ENCODE results near the gene SEMA6A. TPM values are rescaled to one million over a fixed set of nuclear protein-coding genes. Genes with fewer than 3 reads are reported as not detected.

SEMA6A gene
- total and polyA plus RNA-seq, 9 of the 15 experiments (the other 6 are each of a cell fraction or from before 2014, with no cell fraction given), result 0.04 to 0.42 (median 0.18) TPM; not detected in 5

DNA sequence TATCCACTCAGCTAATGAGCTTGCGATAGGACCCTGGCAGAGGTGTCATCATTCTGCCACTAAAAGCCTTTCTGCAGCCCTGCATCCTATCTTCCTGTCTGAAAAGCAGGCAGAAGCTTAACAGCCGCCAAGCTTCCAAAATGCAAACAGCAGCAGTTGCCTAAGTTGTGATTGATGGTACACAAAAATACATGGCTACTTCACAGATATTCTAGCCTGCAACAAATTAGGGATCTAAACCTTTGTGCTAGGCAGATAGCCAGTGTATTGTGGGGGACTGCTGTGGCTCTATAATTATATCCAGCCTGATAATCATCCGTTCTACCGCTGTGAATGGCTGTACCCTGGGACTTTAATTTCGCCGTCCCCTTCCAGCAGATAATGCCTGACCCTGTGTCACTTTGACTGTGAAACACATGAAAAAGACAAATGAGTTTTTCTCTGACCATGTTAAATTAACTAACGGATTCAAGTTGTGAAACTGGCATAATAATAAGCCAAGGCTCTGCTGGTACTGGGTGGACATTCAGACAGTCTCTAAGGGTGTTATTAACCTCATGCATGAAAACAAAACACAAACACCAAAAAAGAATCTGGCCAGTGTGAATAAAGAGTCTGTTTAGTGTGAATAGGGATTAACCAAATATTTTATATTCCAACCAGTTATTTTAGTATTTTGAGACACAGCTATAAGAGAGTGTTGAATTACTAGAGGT, 45.9 kb downstream of the SEMA6A start:
- Histone ChIP-seq H4K20me1 (replicated peaks; ENCODE audit: control insufficient read depth, insufficient read depth, low read length) (no peaks in the 10 kb centered on the region), H3K79me2 (ENCODE audit: control insufficient read depth, insufficient read depth, low read length) (no peaks in the 10 kb centered on the region), H3K36me3 (ENCODE audit: control insufficient read depth, insufficient read depth, low read length) (no peaks in the 10 kb centered on the region), H3K9ac (ENCODE audit: insufficient read depth in 1 of 2, low read depth in 2 of 2, low read length in 2 of 2) (no peak overlapping the region), H3K27me3 (ENCODE audit: control insufficient read depth in 2 of 2, insufficient read depth in 2 of 2, low read length in 2 of 2) (0 out of 5 replicates have a peak, but pooled peaks cover 0 to 4% of the 10 kb centered on the region in 2 experiments), H3K9me3 (replicated peaks; ENCODE audit: control insufficient read depth, insufficient read depth, low read depth, low read length) (no peaks in the 10 kb centered on the region), H3K4me3 (no peak overlapping the region), H3K4me1 (replicated peaks in 1 of 2; ENCODE audit: control insufficient read depth in 2 of 2, insufficient read depth in 2 of 2, low read length in 2 of 2) (no peaks in the 10 kb centered on the region), H3K27ac (ENCODE audit: extremely low read depth, low read depth, low read length) (no peak overlapping the region), H3K4me2 (ENCODE audit: insufficient read depth, low read length) (no peak overlapping the region), H2AFZ (ENCODE audit: low read depth, low read length) (no peak overlapping the region), H3K9me1 (ENCODE audit: control insufficient read depth, insufficient read depth, low read length) (no peaks in the 10 kb centered on the region)
- in situ Hi-C loops (cut with MboI), result no loop called here
- TF ChIP-seq MAZ (CRISPR knock-in tag; conservative IDR thresholded peaks at IDR 0.05 in 1 of 2, IDR thresholded peaks at IDR 0.05 in 1 of 2), result no peak
- no peak for TF ChIP-seq RAD21 (CRISPR knock-in tag; conservative IDR thresholded peaks at IDR 0.05 in 1 of 2, IDR thresholded peaks at IDR 0.05 in 1 of 2)
- no peak for TF ChIP-seq CEBPG (CRISPR knock-in tag; IDR thresholded peaks at IDR 0.05)
- TF ChIP-seq CEBPG (tag; conservative IDR thresholded peaks at IDR 0.05 in 1 of 2, IDR thresholded peaks at IDR 0.05 in 1 of 2), result no peak
- POLR2A ChIA-PET, result no interaction called here
- DNase-seq (ENCODE audit: extremely low read depth in 1 of 4, low spot score in 3 of 4) (no peak), ATAC-seq (no peak), FAIRE-seq (no peak)
- intact Hi-C loops (cut with micrococcal nuclease), result no loop called here
- no TSS peak for BruUV-seq (replicated peaks)
- 3% methylated on average over 7 of the region's 7 CpGs for WGBS (ENCODE audit: insufficient coverage, low coverage, missing lambda C conversion rate)
- CTCF ChIA-PET (ENCODE audit: low intra/inter-chr PET ratio), result no interaction called here

DNA sequence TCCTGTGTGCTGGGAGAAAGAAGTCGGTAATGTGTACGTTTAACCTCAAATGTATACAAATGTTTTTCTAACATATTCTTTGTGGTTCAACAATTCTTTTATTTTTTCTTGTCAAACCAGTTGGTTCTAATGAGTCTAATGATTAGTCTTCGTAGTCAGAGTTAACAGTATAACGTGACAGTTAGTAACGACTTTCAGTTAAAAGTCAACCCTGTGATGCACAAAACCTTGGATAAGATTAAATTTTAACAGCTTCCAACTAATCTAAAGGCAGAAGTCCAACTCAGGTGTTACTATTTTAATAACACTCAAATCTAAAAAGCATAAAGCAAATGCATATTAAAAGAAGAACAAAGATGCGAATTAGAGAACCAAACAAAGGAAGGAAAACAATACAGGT, 47.0 kb downstream of the SEMA6A start:
- in situ Hi-C loops (cut with MboI) (no loop called here), intact Hi-C loops (cut with micrococcal nuclease) (no loop called here)
- ChIA-PET CTCF (ENCODE audit: low intra/inter-chr PET ratio) (no interaction called here), POLR2A (no interaction called here)
- 0 out of 5 replicates have a peak, but pooled peaks cover 0 to 4% of the 10 kb centered on the region in 2 experiments for H3K27me3 ChIP-seq (ENCODE audit: control insufficient read depth in 2 of 2, insufficient read depth in 2 of 2, low read length in 2 of 2)
- H4K20me1 ChIP-seq (replicated peaks; ENCODE audit: control insufficient read depth, insufficient read depth, low read length), result no peaks in the 10 kb centered on the region
- no peaks in the 10 kb centered on the region for H3K79me2 ChIP-seq (ENCODE audit: control insufficient read depth, insufficient read depth, low read length)
- no peak overlapping the region for H3K4me2 ChIP-seq (ENCODE audit: insufficient read depth, low read length)
- H3K4me3 ChIP-seq, result no peak overlapping the region
- DNase-seq (ENCODE audit: extremely low read depth in 1 of 4, low spot score in 3 of 4) (no peak), ATAC-seq (no peak), FAIRE-seq (no peak)
- 3% methylated on average over 6 of the region's 6 CpGs for WGBS (ENCODE audit: insufficient coverage, low coverage, missing lambda C conversion rate)
- H3K27ac ChIP-seq (ENCODE audit: extremely low read depth, low read depth, low read length), result no peak overlapping the region
- H2AFZ ChIP-seq (ENCODE audit: low read depth, low read length), result no peak overlapping the region
- H3K36me3 ChIP-seq (ENCODE audit: control insufficient read depth, insufficient read depth, low read length), result no peaks in the 10 kb centered on the region
- no peaks in the 10 kb centered on the region for H3K9me1 ChIP-seq (ENCODE audit: control insufficient read depth, insufficient read depth, low read length)
- no TSS peak for BruUV-seq (replicated peaks)
- H3K9me3 ChIP-seq (replicated peaks; ENCODE audit: control insufficient read depth, insufficient read depth, low read depth, low read length), result no peaks in the 10 kb centered on the region
- H3K9ac ChIP-seq (ENCODE audit: insufficient read depth in 1 of 2, low read depth in 2 of 2, low read length in 2 of 2), result no peak overlapping the region
- no peaks in the 10 kb centered on the region for H3K4me1 ChIP-seq (replicated peaks in 1 of 2; ENCODE audit: control insufficient read depth in 2 of 2, insufficient read depth in 2 of 2, low read length in 2 of 2)
- TF ChIP-seq FOS (IDR thresholded peaks at IDR 0.05; ENCODE audit: extremely low read depth, insufficient read length) (no peak), RFX7 (CRISPR knock-in tag; IDR thresholded peaks at IDR 0.05) (no peak), ZNF12 (CRISPR knock-in tag; IDR thresholded peaks at IDR 0.05) (no peak), ARNT (IDR thresholded peaks at IDR 0.05) (no peak), SMAD2 (IDR thresholded peaks at IDR 0.05; ENCODE audit: low read depth, low read length) (no peak)
- TF ChIP-seq, protein P1, sequence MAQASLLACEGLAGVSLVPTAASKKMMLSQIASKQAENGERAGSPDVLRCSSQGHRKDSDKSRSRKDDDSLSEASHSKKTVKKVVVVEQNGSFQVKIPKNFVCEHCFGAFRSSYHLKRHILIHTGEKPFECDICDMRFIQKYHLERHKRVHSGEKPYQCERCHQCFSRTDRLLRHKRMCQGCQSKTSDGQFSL (CRISPR knock-in tag; IDR thresholded peaks at IDR 0.05), result no peak
- TF ChIP-seq, protein P1 (tag; IDR thresholded peaks at IDR 0.05), result no peak
- TF ChIP-seq, protein P2, sequence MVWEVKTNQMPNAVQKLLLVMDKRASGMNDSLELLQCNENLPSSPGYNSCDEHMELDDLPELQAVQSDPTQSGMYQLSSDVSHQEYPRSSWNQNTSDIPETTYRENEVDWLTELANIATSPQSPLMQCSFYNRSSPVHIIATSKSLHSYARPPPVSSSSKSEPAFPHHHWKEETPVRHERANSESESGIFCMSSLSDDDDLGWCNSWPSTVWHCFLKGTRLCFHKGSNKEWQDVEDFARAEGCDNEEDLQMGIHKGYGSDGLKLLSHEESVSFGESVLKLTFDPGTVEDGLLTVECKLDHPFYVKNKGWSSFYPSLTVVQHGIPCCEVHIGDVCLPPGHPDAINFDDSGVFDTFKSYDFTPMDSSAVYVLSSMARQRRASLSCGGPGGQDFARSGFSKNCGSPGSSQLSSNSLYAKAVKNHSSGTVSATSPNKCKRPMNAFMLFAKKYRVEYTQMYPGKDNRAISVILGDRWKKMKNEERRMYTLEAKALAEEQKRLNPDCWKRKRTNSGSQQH (CRISPR knock-in tag; IDR thresholded peaks at IDR 0.05), result no peak

Measured in K562 (cell line).